HG02943 (cell line): ENCODE data around the gene SLC25A19.
A peak's percentile ranks its signal among the peaks of the same experiment; 100 is the strongest.
"Not testable (repeated sequence)": the region's sequence is repeated elsewhere in the genome, so short reads cannot be mapped to it uniquely, and the experiment has no call there.

Experiments used
- ATAC-seq: cut with Tn5 transposase; IDR thresholded peaks from one replicate; pipeline ENCODE4 v1.9.1; 2021; ENCODE audit warnings: mild to moderate bottlenecking, low read depth, moderate library complexity; ENCODE audit not compliant: unreplicated experiment

SLC25A19 gene

DNA sequence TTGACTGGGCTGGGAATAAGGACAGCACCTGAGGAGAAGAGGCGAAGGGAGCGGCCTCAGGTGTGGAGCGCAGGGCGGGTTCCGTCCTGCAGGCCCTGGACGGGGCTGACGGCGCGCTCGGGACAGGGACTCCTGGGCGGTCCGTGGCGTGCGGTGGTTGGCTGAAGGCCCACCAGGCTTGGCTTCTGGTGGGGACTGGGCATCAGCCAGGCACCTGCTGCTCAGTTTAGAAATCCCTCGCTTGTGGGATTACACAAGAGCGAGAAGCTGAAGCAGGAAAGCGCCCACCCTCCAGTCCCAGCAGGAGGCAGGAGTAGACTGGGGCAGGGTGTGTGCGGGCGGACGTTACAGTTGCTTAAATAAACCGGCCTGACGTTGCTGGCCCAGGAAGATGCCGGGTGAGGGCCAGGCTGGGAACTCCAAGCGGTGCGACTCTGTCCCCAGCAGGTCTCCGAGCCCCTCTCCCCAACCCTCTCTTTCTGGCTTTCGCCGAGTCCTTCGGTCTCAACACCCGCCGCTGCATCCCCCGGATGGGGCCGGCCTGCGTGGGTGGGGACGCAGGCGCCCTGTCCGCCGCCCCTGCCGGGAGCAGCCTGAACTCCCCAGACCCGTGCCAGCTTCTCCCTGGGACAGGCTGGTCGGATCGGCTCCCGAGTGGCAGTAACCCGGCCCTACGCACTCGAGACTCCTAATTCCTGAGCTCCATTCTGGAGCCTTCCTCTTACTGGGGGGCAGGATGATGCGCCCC lies 18.8 kb downstream of the SLC25A19 start:
- peak; percentile 33 for ATAC-seq

DNA sequence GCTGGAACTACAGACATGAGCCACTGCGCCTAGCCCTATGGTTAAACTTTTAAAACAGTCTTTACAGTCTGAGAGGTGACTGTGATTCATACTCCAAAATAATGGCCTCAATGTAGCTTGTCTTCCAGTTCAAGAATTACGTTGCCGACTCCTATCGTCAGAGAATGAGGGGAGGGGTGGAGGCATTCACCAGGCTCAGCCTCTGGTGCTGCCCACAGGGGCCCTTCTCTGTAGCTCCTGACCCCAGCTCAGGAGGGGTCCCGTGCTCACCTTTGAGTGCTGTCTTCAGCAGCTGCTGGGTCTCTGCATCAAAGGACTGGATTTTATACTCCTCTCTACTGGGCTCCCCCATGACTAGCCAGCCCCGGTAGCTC lies 19.4 kb downstream of the SLC25A19 start:
- peak; percentile 3 for ATAC-seq

DNA sequence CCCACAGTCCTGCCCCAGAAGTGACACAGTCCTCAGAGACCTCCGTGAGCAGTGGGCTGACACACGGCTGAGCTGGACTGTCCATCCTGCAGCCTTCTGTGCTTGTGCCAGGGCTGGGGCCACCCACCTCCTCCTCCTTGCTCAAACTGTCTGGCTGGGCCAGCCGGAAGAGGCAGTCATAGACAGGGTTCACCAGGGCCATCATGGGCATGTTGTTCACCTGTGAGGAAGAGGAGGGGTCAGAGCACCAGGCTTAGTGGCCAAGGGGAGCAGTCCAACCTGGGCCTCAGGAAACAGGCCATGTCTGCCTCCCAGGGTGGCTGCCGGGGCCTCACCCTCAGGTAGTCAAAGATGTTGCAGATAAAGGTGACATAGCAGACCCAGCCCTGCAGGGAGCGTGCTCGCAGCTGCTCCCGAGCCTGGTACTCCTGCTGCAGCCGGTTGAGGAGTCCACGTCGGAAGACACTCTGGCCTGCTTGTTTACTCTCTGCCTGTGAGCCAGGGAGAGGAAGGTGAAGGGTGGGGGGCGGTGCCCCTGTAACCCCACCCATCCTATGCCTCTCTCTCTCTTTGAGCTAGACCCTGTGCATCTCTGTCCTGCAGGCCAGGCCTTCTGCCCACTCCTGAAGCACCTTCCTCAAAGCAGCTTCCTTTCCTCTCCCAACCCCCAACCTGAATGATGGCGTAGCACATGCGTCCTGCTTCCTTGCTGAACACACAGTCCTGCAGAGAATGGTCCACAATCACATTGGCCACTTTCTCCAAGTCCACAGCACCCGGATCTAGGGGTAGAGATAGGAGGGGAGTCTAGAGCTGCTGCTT lies 21.6 kb downstream of the SLC25A19 start:
- no peak for ATAC-seq

DNA sequence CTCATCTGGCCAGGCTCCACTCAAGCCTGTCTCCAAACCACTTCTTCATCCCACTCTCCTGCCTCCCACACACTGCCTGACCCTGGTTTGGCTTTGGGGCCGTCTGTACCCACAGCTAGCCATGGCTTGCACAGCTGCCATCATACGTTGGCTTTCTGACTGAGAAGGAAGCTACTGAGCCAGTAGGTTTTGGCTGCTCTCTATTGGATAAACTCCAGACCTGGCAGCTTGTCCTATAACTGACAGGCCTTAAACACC lies 22.2 kb downstream of the SLC25A19 start:
- ATAC-seq: no peak

- no peak for ATAC-seq
Measured at GRCh38 chr17:75266316-75267152, 22.7 kb downstream of the SLC25A19 start.

- ATAC-seq: no peak
Measured at GRCh38 chr17:75265614-75266315, 23.5 kb downstream of the SLC25A19 start.

GRCh38 chr17:75263055-75263454 lies 26.2 kb downstream of the SLC25A19 start:
- ATAC-seq: no peak

DNA sequence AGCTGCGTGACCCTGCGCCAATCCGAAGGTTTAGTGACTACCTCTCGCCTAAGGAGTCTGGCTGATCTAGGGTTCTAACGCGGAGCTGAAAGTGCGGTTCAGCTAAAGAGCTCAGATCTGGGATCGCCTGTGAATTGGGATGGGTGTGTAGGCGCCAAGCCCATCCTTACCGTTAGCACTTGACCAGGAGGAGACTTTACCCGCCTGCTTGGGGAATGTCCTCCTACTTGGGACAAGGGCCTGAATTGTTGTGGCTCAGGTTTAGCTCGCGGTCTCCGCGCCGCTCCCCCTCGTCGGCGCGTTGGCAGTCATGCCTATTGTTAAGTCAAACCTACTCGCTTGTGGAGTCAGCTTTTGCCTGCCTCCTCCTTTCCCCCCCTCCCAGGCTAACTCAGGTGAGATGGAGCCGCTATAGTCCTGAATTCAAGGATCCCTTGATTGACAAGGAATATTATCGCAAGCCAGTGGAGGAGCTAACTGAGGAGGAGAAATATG lies 27.1 kb downstream of the SLC25A19 start:
- no peak for ATAC-seq

GRCh38 chr17:75261336-75262111 lies 27.7 kb downstream of the SLC25A19 start, which contains the start of the genes GGA3 and MRPS7:
GGA3 (minus strand) TSS chr17:75261606; CDS start chr17:75261587, 19 bp downstream.
MRPS7 (plus strand) TSS chr17:75261879; CDS start chr17:75261901, 22 bp downstream.
- peak; percentile 83 for ATAC-seq

- ATAC-seq: peak; percentile 27
Measured at GRCh38 chr17:75260641-75261335, 28.4 kb downstream of the SLC25A19 start.

- ATAC-seq: not testable (repeated sequence)
Measured at GRCh38 chr17:75257228-75257627, 32.0 kb downstream of the SLC25A19 start.

- ATAC-seq: not testable (repeated sequence)
Measured at GRCh38 chr17:75255954-75256698, 33.1 kb downstream of the SLC25A19 start.

- no peak for ATAC-seq
Measured at GRCh38 chr17:75252039-75252816, 37.0 kb downstream of the SLC25A19 start.

GRCh38 chr17:75250009-75250471 lies 39.2 kb downstream of the SLC25A19 start:
- peak; percentile 88 for ATAC-seq

DNA sequence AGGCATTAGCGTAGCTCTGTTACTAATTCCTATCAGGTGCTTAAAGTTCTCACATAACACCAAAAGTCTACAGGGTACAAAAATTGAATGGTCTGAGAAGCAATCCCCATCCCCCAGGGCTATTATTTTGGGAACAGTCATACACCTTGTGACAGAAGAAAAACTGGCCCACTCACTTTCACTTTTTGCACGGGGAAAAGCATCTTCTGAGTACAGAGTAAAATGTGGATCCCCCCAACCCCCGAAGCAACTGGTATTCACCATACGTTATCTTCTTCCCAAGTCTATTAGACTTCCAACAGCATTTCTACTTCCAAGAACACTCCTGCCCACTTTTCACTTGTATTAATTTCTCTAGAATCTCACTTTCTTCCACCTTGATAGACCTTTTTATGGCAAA lies 39.7 kb downstream of the SLC25A19 start:
- ATAC-seq: no peak

DNA sequence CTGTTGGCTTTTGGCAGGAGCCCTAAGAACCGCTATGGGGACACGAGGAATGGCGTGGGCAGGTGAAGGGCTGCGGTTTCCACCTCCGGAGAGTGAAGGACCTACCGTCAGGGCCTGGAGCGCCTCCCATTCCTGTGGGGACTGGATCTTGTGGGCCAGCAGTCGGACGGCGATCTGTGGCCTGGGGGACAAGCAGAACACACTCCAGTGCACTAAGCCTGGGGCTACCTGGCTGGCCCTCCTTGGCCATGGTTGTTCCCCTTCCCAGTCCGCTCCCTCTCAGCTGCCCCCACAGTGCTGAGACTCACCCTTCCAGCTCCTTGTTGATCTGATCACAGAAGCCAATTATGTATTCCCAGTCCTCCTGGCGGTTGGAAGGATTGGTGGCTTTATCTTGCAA lies 42.8 kb downstream of the SLC25A19 start:
- ATAC-seq: no peak

DNA sequence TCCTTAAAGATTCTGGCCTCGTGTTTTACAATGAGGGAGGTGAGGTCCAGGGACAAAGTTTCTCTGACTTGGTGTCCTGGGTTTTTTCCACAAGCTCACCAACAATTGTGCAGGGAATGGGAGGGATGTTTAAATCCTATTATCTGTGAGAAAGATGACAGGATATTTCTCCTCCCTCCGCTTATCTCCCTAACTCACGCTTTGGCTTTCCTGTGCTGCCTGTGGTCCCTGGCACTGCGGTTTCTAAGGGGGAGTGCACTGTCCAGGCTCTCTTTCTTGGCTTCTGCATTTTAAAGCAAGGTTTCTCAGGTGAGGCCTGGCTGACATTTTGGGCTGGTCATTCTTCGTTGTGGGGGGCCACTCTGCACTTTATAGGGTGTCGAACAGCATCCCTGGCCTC lies 44.2 kb downstream of the SLC25A19 start:
- no peak for ATAC-seq
